HCT116 (cell line): ENCODE results near the gene CD58. TPM values are rescaled to one million over a fixed set of nuclear protein-coding genes. Genes with fewer than 3 reads are reported as not detected.

Experiments used
- ATAC-seq: fragments of 200-7000 bp; cut with Tn5 transposase; 2 replicates; pipeline ENCODE4 v1.9.1; 2020; ENCODE audit warnings: mild to moderate bottlenecking, moderate library complexity
- BruUV-seq: library from RNA; stranded (reverse); fragments of 400-500 nt; replicated peaks from 2 replicates; lab custom pipeline; 2021; lab: Mats Ljungman, UMichigan
- CTCF ChIA-PET: fragments of 300-600 bp; sonication (Branson Sonifier 250); formaldehyde crosslinking; loops from one replicate; lab custom pipeline; 2021; ENCODE audit warnings: antibody characterized with exemption; lab: Charles Lee
- POLR2A ChIA-PET: fragments of 300-600, 350-600 bp; sonication (Branson Sonifier 250); formaldehyde crosslinking; loops from one replicate; lab custom pipeline; 2021; ENCODE audit warnings: antibody characterized with exemption; lab: Charles Lee
- RAD21 ChIA-PET, 2 experiments: fragments of 300-600 bp; sonication (Branson Sonifier 250); formaldehyde crosslinking; loops; one replicate each; lab custom pipeline; 2023; ENCODE audit warnings: low total read pairs in 2 of 2; ENCODE audit not compliant: uncharacterized antibody in 2 of 2, unreplicated experiment in 2 of 2, low non-redundant PET in 1 of 2; lab: Charles Lee
- DNase-seq: peaks from one replicate; pipeline ENCODE4 v3.0.0-alpha.2; 2010; ENCODE audit warnings: low read depth, low spot score
- H2AFZ ChIP-seq: fragments of 200-600 bp; shearing (Covaris generic), sonication (generic); 2 replicates; pipeline ENCODE4 v1.6.1; 2017; ENCODE audit warnings: low read depth, mixed run types, mixed read lengths, antibody characterized with exemption, low read length; ENCODE audit not compliant: poor library complexity, severe bottlenecking
- H3K27ac ChIP-seq: 2 replicates; pipeline ENCODE4 v1.5.1; 2012; ENCODE audit warnings: low read depth, low read length
- H3K27me3 ChIP-seq: fragments of 200-600 bp; sonication (generic); 2 replicates; pipeline ENCODE4 v1.6.1; 2016; ENCODE audit warnings: mixed run types, low read length, mixed read lengths; ENCODE audit not compliant: insufficient read depth
- H3K36me3 ChIP-seq, 2 experiments: fragments of 200-500 bp in 1 of 2; fragments of 200-600 bp in 1 of 2; sonication (Bioruptor generic) in 1 of 2; sonication (generic) in 1 of 2; 2 replicates each; pipeline versions ENCODE4 v1.5.1 to v1.6.1; 2014 to 2016; ENCODE audit warnings: low read length in 2 of 2, inconsistent platforms in 1 of 2, mixed read lengths in 1 of 2, mixed run types in 1 of 2; ENCODE audit not compliant: insufficient read depth in 2 of 2, control insufficient read depth in 1 of 2
- H3K4me1 ChIP-seq, 2 experiments: fragments of 200-600 bp in 1 of 2; sonication (generic) in 1 of 2; 2 replicates each; pipeline versions ENCODE4 v1.5.1 to v1.6.1; 2012 to 2017; ENCODE audit warnings: low read length in 2 of 2, inconsistent platforms in 1 of 2, mild to moderate bottlenecking in 1 of 2, mixed read lengths in 1 of 2, mixed run types in 1 of 2, moderate library complexity in 1 of 2; ENCODE audit not compliant: insufficient read depth in 2 of 2, control insufficient read depth in 1 of 2
- H3K4me2 ChIP-seq: fragments of 200-600 bp; sonication (generic); 2 replicates; pipeline ENCODE4 v1.6.1; 2017; ENCODE audit warnings: mixed run types, low read length, mixed read lengths
- H3K4me3 ChIP-seq, 2 experiments: fragments of 200-600 bp in 1 of 2; sonication (generic) in 1 of 2; replicated peaks in 1 of 2; 2 replicates each; pipeline ENCODE4 v1.5.1; 2011 to 2016; ENCODE audit warnings: low read length in 2 of 2, control low read depth in 1 of 2, low read depth in 1 of 2, mild to moderate bottlenecking in 1 of 2, mixed read lengths in 1 of 2, mixed run types in 1 of 2
- H3K79me2 ChIP-seq: fragments of 200-600 bp; sonication (generic); 2 replicates; pipeline ENCODE4 v1.6.1; 2017; ENCODE audit warnings: mild to moderate bottlenecking, mixed run types, low read length, moderate library complexity, mixed read lengths; ENCODE audit not compliant: insufficient read depth
- H3K9ac ChIP-seq: fragments of 200-600 bp; sonication (generic); 2 replicates; pipeline ENCODE4 v1.6.1; 2016; ENCODE audit warnings: low read length, mixed read lengths
- H3K9me2 ChIP-seq: fragments of 200-600 bp; sonication (generic), shearing (Covaris generic); 2 replicates; pipeline ENCODE4 v1.6.1; 2017; ENCODE audit warnings: mixed run types, mild to moderate bottlenecking, moderate library complexity; ENCODE audit not compliant: insufficient read depth
- H3K9me3 ChIP-seq, 2 experiments: fragments of 200-500 bp in 1 of 2; fragments of 200-600 bp in 1 of 2; sonication (Bioruptor generic) in 1 of 2; sonication (generic) in 1 of 2; 2 replicates each; pipeline ENCODE4 v1.6.1; 2014 to 2017; ENCODE audit warnings: low read length in 2 of 2, mixed read lengths in 2 of 2, inconsistent platforms in 1 of 2, low read depth in 1 of 2, mild to moderate bottlenecking in 1 of 2, mixed run types in 1 of 2, moderate library complexity in 1 of 2; ENCODE audit not compliant: control insufficient read depth in 1 of 2, insufficient read depth in 1 of 2
- H4K20me1 ChIP-seq: fragments of 200-600 bp; sonication (generic), shearing (Covaris generic); 2 replicates; pipeline ENCODE4 v1.6.1; 2017; ENCODE audit warnings: mixed run types, mild to moderate bottlenecking, moderate library complexity; ENCODE audit not compliant: insufficient read depth
- CBX3 ChIP-seq: IDR thresholded peaks from 2 replicates; pipeline ENCODE4 v1.6.1; 2012; ENCODE audit warnings: low read depth
- CEBPB ChIP-seq: IDR thresholded peaks from 2 replicates; pipeline ENCODE4 v1.6.1; 2012; ENCODE audit warnings: low read depth
- EGR1 ChIP-seq: IDR thresholded peaks from 2 replicates; pipeline ENCODE4 v1.6.1; 2012; ENCODE audit warnings: low read depth
- ELF1 ChIP-seq: IDR thresholded peaks from 2 replicates; pipeline ENCODE4 v1.6.1; 2012; ENCODE audit warnings: low read depth, borderline replicate concordance
- EZH2 ChIP-seq: fragments of 200-600 bp; sonication (generic); IDR thresholded peaks from 2 replicates; pipeline ENCODE4 v1.6.1; 2017; ENCODE audit warnings: antibody characterized with exemption, mixed run types
- EZH2phosphoT487 ChIP-seq: fragments of 200-600 bp; IDR thresholded peaks from 2 replicates; pipeline ENCODE4 v1.6.1; 2018; ENCODE audit warnings: antibody characterized with exemption, borderline replicate concordance
- FOSL1 ChIP-seq: IDR thresholded peaks from 2 replicates; pipeline ENCODE4 v1.6.1; 2012; ENCODE audit warnings: low read depth
- SP1 ChIP-seq: IDR thresholded peaks from 2 replicates; pipeline ENCODE4 v1.6.1; 2012; ENCODE audit warnings: low read depth
- SRF ChIP-seq: IDR thresholded peaks from 2 replicates; pipeline ENCODE4 v1.6.1; 2012; ENCODE audit warnings: low read depth
- TCF7L2 ChIP-seq: IDR thresholded peaks from 2 replicates; pipeline ENCODE4 v1.7.0; 2011; ENCODE audit warnings: borderline replicate concordance, inconsistent platforms; ENCODE audit not compliant: insufficient read depth, insufficient read length; ENCODE audit errors: extremely low read depth
- YY1 ChIP-seq: IDR thresholded peaks from 2 replicates; pipeline ENCODE4 v1.6.1; 2011; ENCODE audit warnings: low read length, low read depth, moderate library complexity, mild to moderate bottlenecking; ENCODE audit not compliant: insufficient replicate concordance; ENCODE audit errors: extremely low read depth
- ZFX ChIP-seq: fragments of 450-650 bp; IDR thresholded peaks from 2 replicates; pipeline ENCODE4 v1.6.1; 2017
- ZNF274 ChIP-seq: fragments of 200-500 bp; sonication (Bioruptor generic); IDR thresholded peaks from 2 replicates; pipeline ENCODE4 v1.6.1; 2014; ENCODE audit warnings: mild to moderate bottlenecking, low read depth, low read length, inconsistent platforms
- intact Hi-C: fragments of 100-400 bp; cut with micrococcal nuclease; formaldehyde crosslinking; loops from 2 replicates; pipeline ENCODE4 v1.10.0; 2022
- total RNA-seq: library from RNA; stranded (reverse); gene quantifications from one replicate; pipeline ENCODE4 v1.2.1, GENCODE V29; 2021; ENCODE audit not compliant: unreplicated experiment
- TF ChIP-seq, protein P1 (sequence below): IDR thresholded peaks from 2 replicates; pipeline ENCODE4 v1.6.1; 2011; ENCODE audit warnings: mild to moderate bottlenecking, low read length, moderate library complexity; ENCODE audit not compliant: insufficient replicate concordance; ENCODE audit errors: extremely low read depth
- TF ChIP-seq, protein P2 (sequence below), 3 experiments: fragments of 200-600 bp in 1 of 3; sonication (generic) in 1 of 3; IDR thresholded peaks in 2 of 3; conservative IDR thresholded peaks in 1 of 3; 2 replicates each; pipeline ENCODE4 v1.5.1; 2012 to 2017; ENCODE audit warnings: low read depth in 2 of 3, low read length in 2 of 3, antibody characterized with exemption in 1 of 3, borderline replicate concordance in 1 of 3, control low read depth in 1 of 3, mild to moderate bottlenecking in 1 of 3, mixed read lengths in 1 of 3, mixed run types in 1 of 3, moderate library complexity in 1 of 3; ENCODE audit not compliant: insufficient read depth in 1 of 3
- TF ChIP-seq, protein P3 (sequence below): IDR thresholded peaks from 2 replicates; pipeline ENCODE4 v1.6.1; 2012; ENCODE audit warnings: low read depth

The CD58 gene
- total RNA-seq, 1 experiment from 2014 or later: 18.0 TPM

DNA sequence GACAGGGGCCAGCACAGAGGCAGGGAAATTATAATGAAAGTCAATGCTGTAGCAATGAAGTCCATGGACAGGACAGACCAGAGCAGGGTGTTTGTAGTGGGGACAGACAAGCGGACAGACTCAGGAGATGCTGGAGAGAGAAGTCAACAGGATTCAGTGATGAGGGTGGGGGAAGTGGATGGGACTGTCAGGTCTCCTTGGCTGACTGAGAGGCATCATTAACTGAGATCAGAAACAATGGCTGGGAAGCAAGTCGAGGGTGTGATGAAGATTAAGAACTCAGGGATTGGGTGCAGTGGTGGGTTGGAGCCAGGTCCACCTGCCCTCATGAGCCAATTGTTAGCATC, 25.5 kb downstream of the CD58 start:
- Histone ChIP-seq H3K9ac (no peak overlapping the region), H3K27ac (no peak overlapping the region), H3K4me3 (no peak overlapping the region), H3K36me3 (peaks cover 7 to 15% of the 10 kb centered on the region in 2 experiments; a peak in 3 of 4 replicates), H3K79me2 (peaks cover 25% of the 10 kb centered on the region; the same call in 1 of the 2 replicates), H3K4me2 (no peak overlapping the region), H2AFZ (no peak overlapping the region), H3K9me3 (no peaks in the 10 kb centered on the region), H3K9me2 (no peaks in the 10 kb centered on the region), H3K27me3 (no peaks in the 10 kb centered on the region), H4K20me1 (no peaks in the 10 kb centered on the region), H3K4me1 (no peaks in the 10 kb centered on the region)
- RAD21 ChIA-PET: no interaction called here
- POLR2A ChIA-PET: no interaction called here
- TF ChIP-seq SRF (no peak), YY1 (no peak), SP1 (no peak), FOSL1 (no peak), ZFX (no peak), CEBPB (no peak), EGR1 (no peak), CBX3 (no peak), ZNF274 (no peak), EZH2 (no peak), EZH2phosphoT487 (no peak), ELF1 (no peak), TCF7L2 (no peak)
- TF ChIP-seq, protein P1, sequence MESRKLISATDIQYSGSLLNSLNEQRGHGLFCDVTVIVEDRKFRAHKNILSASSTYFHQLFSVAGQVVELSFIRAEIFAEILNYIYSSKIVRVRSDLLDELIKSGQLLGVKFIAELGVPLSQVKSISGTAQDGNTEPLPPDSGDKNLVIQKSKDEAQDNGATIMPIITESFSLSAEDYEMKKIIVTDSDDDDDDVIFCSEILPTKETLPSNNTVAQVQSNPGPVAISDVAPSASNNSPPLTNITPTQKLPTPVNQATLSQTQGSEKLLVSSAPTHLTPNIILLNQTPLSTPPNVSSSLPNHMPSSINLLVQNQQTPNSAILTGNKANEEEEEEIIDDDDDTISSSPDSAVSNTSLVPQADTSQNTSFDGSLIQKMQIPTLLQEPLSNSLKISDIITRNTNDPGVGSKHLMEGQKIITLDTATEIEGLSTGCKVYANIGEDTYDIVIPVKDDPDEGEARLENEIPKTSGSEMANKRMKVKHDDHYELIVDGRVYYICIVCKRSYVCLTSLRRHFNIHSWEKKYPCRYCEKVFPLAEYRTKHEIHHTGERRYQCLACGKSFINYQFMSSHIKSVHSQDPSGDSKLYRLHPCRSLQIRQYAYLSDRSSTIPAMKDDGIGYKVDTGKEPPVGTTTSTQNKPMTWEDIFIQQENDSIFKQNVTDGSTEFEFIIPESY: no peak
- TF ChIP-seq, protein P2, sequence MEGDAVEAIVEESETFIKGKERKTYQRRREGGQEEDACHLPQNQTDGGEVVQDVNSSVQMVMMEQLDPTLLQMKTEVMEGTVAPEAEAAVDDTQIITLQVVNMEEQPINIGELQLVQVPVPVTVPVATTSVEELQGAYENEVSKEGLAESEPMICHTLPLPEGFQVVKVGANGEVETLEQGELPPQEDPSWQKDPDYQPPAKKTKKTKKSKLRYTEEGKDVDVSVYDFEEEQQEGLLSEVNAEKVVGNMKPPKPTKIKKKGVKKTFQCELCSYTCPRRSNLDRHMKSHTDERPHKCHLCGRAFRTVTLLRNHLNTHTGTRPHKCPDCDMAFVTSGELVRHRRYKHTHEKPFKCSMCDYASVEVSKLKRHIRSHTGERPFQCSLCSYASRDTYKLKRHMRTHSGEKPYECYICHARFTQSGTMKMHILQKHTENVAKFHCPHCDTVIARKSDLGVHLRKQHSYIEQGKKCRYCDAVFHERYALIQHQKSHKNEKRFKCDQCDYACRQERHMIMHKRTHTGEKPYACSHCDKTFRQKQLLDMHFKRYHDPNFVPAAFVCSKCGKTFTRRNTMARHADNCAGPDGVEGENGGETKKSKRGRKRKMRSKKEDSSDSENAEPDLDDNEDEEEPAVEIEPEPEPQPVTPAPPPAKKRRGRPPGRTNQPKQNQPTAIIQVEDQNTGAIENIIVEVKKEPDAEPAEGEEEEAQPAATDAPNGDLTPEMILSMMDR (IDR thresholded peaks at IDR 0.05 in 2 of 3, conservative IDR thresholded peaks at IDR 0.05 in 1 of 3; ENCODE audit: borderline replicate concordance in 1 of 3, insufficient read depth in 1 of 3, low read depth in 2 of 3, low read length in 2 of 3): no peak
- TF ChIP-seq, protein P3, sequence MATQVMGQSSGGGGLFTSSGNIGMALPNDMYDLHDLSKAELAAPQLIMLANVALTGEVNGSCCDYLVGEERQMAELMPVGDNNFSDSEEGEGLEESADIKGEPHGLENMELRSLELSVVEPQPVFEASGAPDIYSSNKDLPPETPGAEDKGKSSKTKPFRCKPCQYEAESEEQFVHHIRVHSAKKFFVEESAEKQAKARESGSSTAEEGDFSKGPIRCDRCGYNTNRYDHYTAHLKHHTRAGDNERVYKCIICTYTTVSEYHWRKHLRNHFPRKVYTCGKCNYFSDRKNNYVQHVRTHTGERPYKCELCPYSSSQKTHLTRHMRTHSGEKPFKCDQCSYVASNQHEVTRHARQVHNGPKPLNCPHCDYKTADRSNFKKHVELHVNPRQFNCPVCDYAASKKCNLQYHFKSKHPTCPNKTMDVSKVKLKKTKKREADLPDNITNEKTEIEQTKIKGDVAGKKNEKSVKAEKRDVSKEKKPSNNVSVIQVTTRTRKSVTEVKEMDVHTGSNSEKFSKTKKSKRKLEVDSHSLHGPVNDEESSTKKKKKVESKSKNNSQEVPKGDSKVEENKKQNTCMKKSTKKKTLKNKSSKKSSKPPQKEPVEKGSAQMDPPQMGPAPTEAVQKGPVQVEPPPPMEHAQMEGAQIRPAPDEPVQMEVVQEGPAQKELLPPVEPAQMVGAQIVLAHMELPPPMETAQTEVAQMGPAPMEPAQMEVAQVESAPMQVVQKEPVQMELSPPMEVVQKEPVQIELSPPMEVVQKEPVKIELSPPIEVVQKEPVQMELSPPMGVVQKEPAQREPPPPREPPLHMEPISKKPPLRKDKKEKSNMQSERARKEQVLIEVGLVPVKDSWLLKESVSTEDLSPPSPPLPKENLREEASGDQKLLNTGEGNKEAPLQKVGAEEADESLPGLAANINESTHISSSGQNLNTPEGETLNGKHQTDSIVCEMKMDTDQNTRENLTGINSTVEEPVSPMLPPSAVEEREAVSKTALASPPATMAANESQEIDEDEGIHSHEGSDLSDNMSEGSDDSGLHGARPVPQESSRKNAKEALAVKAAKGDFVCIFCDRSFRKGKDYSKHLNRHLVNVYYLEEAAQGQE: no peak
- DNase-seq (no peak), ATAC-seq (no peak)
- intact Hi-C loops: no loop called here
- CTCF ChIA-PET: no interaction called here
- no TSS peak for BruUV-seq
